HepG2 (cell line): Measurements from ENCODE around the gene LBX2. TPM values are rescaled to one million over a fixed set of nuclear protein-coding genes. Genes with fewer than 3 reads are reported as not detected.

ENCODE experiments used
- FOXC1 ChIP-seq: sonication (generic); formaldehyde crosslinking; IDR thresholded peaks from 2 replicates; pipeline ENCODE4 v1.8.0; 2022; ENCODE audit warnings: mild to moderate bottlenecking, missing genetic modification reagents, borderline replicate concordance
- KLF12 ChIP-seq: sonication (generic); formaldehyde crosslinking; IDR thresholded peaks from 2 replicates; pipeline ENCODE4 v1.4.0; 2020; ENCODE audit warnings: missing genetic modification reagents, borderline replicate concordance
- MXD4 ChIP-seq: IDR thresholded peaks from 2 replicates; pipeline ENCODE4 v1.6.1; 2016; ENCODE audit warnings: mild to moderate bottlenecking, missing biosample characterization, missing genetic modification reagents
- SCMH1 ChIP-seq: sonication (generic); formaldehyde crosslinking; IDR thresholded peaks from 2 replicates; pipeline ENCODE4 v1.9.0; 2021; ENCODE audit warnings: missing genetic modification reagents, mild to moderate bottlenecking, borderline replicate concordance
- SNRNP70 ChIP-seq: fragments of 200-400 bp; formaldehyde crosslinking; IDR thresholded peaks from 2 replicates; pipeline ENCODE4 v1.6.1; 2017; ENCODE audit warnings: mild to moderate bottlenecking, low read depth, low read length, moderate library complexity
- ZNF850 ChIP-seq: sonication (generic); formaldehyde crosslinking; conservative IDR thresholded peaks from 2 replicates; pipeline ENCODE4 v1.9.0; 2021; ENCODE audit warnings: mild to moderate bottlenecking, missing genetic modification reagents
- polyA plus RNA-seq, 8 experiments: library from polyadenylated mRNA; depleted of rRNA in 3 of 8; stranded (reverse) in 7 of 8; unstranded in 1 of 8; fragments of >200 nt; fragmentation: Illumina TruSeq in 4 of 8; extraction: Trizol in 4 of 8; gene quantifications; 2 replicates each; pipeline versions ENCODE4 v1.2.1 to v1.2.3, GENCODE V29; 2011 to 2016; ENCODE audit warnings: low read depth in 4 of 8, missing spikeins in 1 of 8, mixed read lengths in 1 of 8; ENCODE audit not compliant: insufficient read depth in 1 of 8
- total RNA-seq, 5 experiments: library from RNA; depleted of rRNA; stranded (reverse); fragments of >200 nt; fragmentation: Illumina TruSeq; extraction: Trizol; gene quantifications; 2 replicates each; pipeline ENCODE4 v1.2.3, GENCODE V29; 2016; ENCODE audit warnings: low read depth in 1 of 5
- TF ChIP-seq, protein P1 (sequence below): sonication (generic); formaldehyde crosslinking; IDR thresholded peaks from 2 replicates; pipeline ENCODE4 v1.8.1; 2023; ENCODE audit warnings: mild to moderate bottlenecking, missing genetic modification reagents
- TF ChIP-seq, protein P2 (sequence below): sonication (generic); formaldehyde crosslinking; IDR thresholded peaks from 2 replicates; pipeline ENCODE4 v1.5.1; 2020; ENCODE audit warnings: missing genetic modification reagents, mild to moderate bottlenecking, borderline replicate concordance
- TF ChIP-seq, protein P3 (sequence below): sonication (generic); formaldehyde crosslinking; IDR thresholded peaks from 2 replicates; pipeline ENCODE4 v1.5.0; 2020; ENCODE audit warnings: missing genetic modification reagents
- TF ChIP-seq, protein P4 (sequence below): sonication (generic); formaldehyde crosslinking; IDR thresholded peaks from 2 replicates; pipeline ENCODE4 v1.4.0; 2020; ENCODE audit warnings: missing genetic modification reagents, low read depth, mild to moderate bottlenecking, borderline replicate concordance
- TF ChIP-seq, protein P5 (sequence below): sonication (generic); formaldehyde crosslinking; IDR thresholded peaks from 2 replicates; pipeline ENCODE4 v1.8.1; 2023; ENCODE audit warnings: mild to moderate bottlenecking, moderate library complexity, missing genetic modification reagents

LBX2 gene
- total and polyA plus RNA-seq, 2 of the 13 experiments (the other 11 are each of a cell fraction or from before 2014, with no cell fraction given): 6.4 to 8.1 TPM

DNA sequence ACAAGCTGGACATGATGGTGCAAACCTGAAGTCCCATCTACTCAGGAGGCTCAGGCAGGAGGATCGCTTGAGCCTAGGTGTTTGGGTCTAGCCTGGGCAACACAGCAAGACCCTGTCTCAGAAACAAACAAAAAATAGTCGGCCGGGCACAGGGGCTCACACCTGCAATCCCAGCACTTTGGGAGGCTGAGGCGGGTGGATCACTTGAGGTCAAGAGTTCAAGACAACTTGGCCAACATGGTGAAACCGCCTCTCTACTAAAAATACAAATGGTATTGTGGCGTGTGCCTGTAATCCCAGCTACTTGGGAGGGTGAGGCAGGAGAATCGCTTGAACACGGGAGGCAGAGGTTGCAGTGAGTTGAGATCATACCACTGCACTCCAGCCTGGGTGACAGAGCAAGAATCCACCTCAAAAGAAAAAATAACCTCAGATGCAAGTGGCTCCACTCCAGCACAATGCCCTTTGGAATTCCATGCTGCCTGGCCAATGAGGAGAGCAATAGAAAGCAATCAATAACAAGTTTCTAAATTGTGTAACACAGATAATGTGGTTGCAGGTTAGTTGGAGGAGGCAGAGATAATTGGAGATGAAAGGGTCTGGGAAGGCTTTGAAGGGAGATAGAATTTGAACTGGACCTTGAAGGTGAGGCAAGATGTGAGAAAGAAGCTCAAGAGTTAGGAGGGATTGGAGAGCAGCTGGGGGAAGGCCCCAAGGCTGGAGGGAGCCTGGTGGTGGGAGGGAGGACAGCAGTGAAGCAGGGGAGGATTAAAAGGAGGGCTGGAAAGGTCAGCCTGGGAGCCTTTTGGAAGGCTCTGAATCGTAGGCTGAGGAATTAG, 10.5 kb downstream of the LBX2 start (continued):
- no peak for TF ChIP-seq FOXC1 (CRISPR knock-in tag)
- TF ChIP-seq, protein P1, sequence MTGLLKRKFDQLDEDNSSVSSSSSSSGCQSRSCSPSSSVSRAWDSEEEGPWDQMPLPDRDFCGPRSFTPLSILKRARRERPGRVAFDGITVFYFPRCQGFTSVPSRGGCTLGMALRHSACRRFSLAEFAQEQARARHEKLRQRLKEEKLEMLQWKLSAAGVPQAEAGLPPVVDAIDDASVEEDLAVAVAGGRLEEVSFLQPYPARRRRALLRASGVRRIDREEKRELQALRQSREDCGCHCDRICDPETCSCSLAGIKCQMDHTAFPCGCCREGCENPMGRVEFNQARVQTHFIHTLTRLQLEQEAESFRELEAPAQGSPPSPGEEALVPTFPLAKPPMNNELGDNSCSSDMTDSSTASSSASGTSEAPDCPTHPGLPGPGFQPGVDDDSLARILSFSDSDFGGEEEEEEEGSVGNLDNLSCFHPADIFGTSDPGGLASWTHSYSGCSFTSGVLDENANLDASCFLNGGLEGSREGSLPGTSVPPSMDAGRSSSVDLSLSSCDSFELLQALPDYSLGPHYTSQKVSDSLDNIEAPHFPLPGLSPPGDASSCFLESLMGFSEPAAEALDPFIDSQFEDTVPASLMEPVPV: no peak
- TF ChIP-seq MXD4: no peak
- no peak for TF ChIP-seq KLF12 (CRISPR knock-in tag)
- TF ChIP-seq SNRNP70: no peak
- TF ChIP-seq, protein P2, sequence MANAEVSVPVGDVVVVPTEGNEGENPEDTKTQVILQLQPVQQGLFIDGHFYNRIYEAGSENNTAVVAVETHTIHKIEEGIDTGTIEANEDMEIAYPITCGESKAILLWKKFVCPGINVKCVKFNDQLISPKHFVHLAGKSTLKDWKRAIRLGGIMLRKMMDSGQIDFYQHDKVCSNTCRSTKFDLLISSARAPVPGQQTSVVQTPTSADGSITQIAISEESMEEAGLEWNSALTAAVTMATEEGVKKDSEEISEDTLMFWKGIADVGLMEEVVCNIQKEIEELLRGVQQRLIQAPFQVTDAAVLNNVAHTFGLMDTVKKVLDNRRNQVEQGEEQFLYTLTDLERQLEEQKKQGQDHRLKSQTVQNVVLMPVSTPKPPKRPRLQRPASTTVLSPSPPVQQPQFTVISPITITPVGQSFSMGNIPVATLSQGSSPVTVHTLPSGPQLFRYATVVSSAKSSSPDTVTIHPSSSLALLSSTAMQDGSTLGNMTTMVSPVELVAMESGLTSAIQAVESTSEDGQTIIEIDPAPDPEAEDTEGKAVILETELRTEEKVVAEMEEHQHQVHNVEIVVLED (CRISPR knock-in tag): peak; percentile 64
- TF ChIP-seq SCMH1 (CRISPR knock-in tag): no peak
- TF ChIP-seq, protein P3, sequence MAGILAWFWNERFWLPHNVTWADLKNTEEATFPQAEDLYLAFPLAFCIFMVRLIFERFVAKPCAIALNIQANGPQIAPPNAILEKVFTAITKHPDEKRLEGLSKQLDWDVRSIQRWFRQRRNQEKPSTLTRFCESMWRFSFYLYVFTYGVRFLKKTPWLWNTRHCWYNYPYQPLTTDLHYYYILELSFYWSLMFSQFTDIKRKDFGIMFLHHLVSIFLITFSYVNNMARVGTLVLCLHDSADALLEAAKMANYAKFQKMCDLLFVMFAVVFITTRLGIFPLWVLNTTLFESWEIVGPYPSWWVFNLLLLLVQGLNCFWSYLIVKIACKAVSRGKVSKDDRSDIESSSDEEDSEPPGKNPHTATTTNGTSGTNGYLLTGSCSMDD (CRISPR knock-in tag): no peak
- TF ChIP-seq, protein P4, sequence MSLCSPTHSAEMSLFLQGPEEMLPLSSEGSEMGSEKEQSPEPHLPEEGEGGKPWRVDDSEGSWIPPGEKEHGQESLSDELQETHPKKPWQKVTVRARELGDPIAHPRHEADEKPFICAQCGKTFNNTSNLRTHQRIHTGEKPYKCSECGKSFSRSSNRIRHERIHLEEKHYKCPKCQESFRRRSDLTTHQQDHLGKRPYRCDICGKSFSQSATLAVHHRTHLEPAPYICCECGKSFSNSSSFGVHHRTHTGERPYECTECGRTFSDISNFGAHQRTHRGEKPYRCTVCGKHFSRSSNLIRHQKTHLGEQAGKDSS (CRISPR knock-in tag): no peak
- TF ChIP-seq, protein P5, sequence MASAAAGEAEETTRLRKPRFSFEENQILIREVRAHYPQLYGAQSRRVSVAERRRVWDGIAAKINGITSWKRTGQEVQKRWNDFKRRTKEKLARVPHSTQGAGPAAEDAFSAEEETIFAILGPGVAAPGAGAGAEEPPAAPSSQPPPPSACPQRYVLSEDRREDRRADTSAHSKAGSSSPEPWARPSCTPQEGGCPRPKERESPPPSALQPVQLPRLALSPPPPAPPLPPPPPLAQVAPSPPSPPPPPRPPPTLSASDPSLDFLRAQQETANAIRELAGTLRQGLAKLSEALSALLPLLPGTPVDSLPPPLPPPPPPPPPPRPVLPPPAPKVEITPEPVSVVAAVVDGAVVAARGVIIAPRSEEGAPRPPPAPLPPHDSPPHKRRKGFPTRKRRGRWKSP (CRISPR knock-in tag): 0 out of 2 replicates have a peak, but pooled peaks have one; percentile 11
- no peak for TF ChIP-seq ZNF850 (CRISPR knock-in tag)
